IMR-90 (cell line): ENCODE results near the gene NKAP. TPM values are rescaled to one million over a fixed set of nuclear protein-coding genes. Genes with fewer than 3 reads are reported as not detected.

Experiments
- ATAC-seq: fragments of 200-7000 bp; cut with Tn5 transposase; 2 replicates; pipeline ENCODE4 v1.9.1; 2020; ENCODE audit warnings: low read depth, mild to moderate bottlenecking, moderate library complexity
- BruUV-seq: library from RNA; stranded (reverse); fragments of 400-500 nt; replicated peaks from 2 replicates; lab custom pipeline; 2021; lab: Mats Ljungman, UMichigan
- CTCF ChIA-PET: fragments of 300-600 bp; formaldehyde crosslinking; extraction: SDS; loops from one replicate; lab custom pipeline; 2021; ENCODE audit warnings: antibody characterized with exemption; lab: Yijun Ruan, JAX
- POLR2A ChIA-PET: fragments of 300-600 bp; sonication (Branson Sonifier 250); formaldehyde crosslinking; loops from one replicate; lab custom pipeline; 2022; ENCODE audit warnings: antibody characterized with exemption; ENCODE audit not compliant: unreplicated experiment; lab: Charles Lee
- DNase-seq: peaks from one replicate; pipeline ENCODE4 v3.0.0; 2013
- H2AFZ ChIP-seq: replicated peaks from 2 replicates; pipeline ENCODE3; 2013; ENCODE audit warnings: low read length, mild to moderate bottlenecking; ENCODE audit not compliant: poor library complexity
- H2AK5ac ChIP-seq: 2 replicates; pipeline ENCODE4 v1.6.1; 2013; ENCODE audit warnings: low read depth, low read length, inconsistent platforms
- H2AK9ac ChIP-seq: replicated peaks from 2 replicates; pipeline ENCODE3; 2013; ENCODE audit warnings: mild to moderate bottlenecking, low read depth, low read length, moderate library complexity; ENCODE audit not compliant: poor library complexity
- H2BK120ac ChIP-seq: 2 replicates; pipeline ENCODE4 v1.6.1; 2013; ENCODE audit warnings: low read depth, low read length, inconsistent platforms
- H2BK15ac ChIP-seq: 3 replicates; pipeline ENCODE4 v1.6.1; 2013; ENCODE audit warnings: low read depth, low read length, inconsistent platforms
- H2BK20ac ChIP-seq: 2 replicates; pipeline ENCODE4 v1.6.1; 2013; ENCODE audit warnings: low read depth, mild to moderate bottlenecking, inconsistent platforms, low read length, moderate library complexity
- H2BK5ac ChIP-seq: 2 replicates; pipeline ENCODE4 v1.6.1; 2013; ENCODE audit warnings: mild to moderate bottlenecking, low read depth, low read length, inconsistent platforms; ENCODE audit not compliant: poor library complexity, severe bottlenecking
- H3K14ac ChIP-seq: replicated peaks from 2 replicates; pipeline ENCODE4 v1.6.1; 2013; ENCODE audit warnings: low read depth, low read length, inconsistent platforms
- H3K18ac ChIP-seq: 2 replicates; pipeline ENCODE4 v1.6.1; 2013; ENCODE audit warnings: low read depth, low read length, control low read depth
- H3K23ac ChIP-seq: 2 replicates; pipeline ENCODE4 v1.6.1; 2013; ENCODE audit warnings: low read depth, low read length, inconsistent platforms
- H3K27ac ChIP-seq: 2 replicates; pipeline ENCODE4 v1.5.1; 2013; ENCODE audit warnings: mild to moderate bottlenecking, control low read depth, low read length; ENCODE audit not compliant: insufficient read depth
- H3K27me3 ChIP-seq: 2 replicates; pipeline ENCODE4 v1.6.1; 2013; ENCODE audit warnings: low read length; ENCODE audit not compliant: control insufficient read depth, insufficient read depth
- H3K36me3 ChIP-seq: 2 replicates; pipeline ENCODE4 v1.6.1; 2013; ENCODE audit warnings: low read length, mixed read lengths; ENCODE audit not compliant: control insufficient read depth, insufficient read depth
- H3K4ac ChIP-seq: 2 replicates; pipeline ENCODE4 v1.6.1; 2013; ENCODE audit warnings: low read depth, low read length, inconsistent platforms
- H3K4me1 ChIP-seq: 2 replicates; pipeline ENCODE4 v1.6.1; 2013; ENCODE audit warnings: low read length, mixed read lengths; ENCODE audit not compliant: control insufficient read depth, insufficient read depth
- H3K4me2 ChIP-seq: 2 replicates; pipeline ENCODE4 v1.6.1; 2013; ENCODE audit warnings: low read depth, mild to moderate bottlenecking, control low read depth, low read length, moderate library complexity
- H3K4me3 ChIP-seq: 2 replicates; pipeline ENCODE4 v1.5.1; 2013; ENCODE audit warnings: low read depth, mild to moderate bottlenecking, control low read depth, low read length, moderate library complexity; ENCODE audit not compliant: insufficient read depth
- H3K56ac ChIP-seq: 2 replicates; pipeline ENCODE4 v1.6.1; 2013; ENCODE audit warnings: low read length, inconsistent platforms; ENCODE audit not compliant: insufficient read depth; ENCODE audit errors: extremely low read depth
- H3K79me1 ChIP-seq, 2 experiments: 2 replicates each; pipeline ENCODE4 v1.6.1; 2013; ENCODE audit warnings: low read length in 2 of 2, inconsistent platforms in 1 of 2, low read depth in 1 of 2
- H3K9ac ChIP-seq: 2 replicates; pipeline ENCODE4 v1.6.1; 2013; ENCODE audit warnings: low read depth, low read length, control low read depth
- H3K9me1 ChIP-seq: 2 replicates; pipeline ENCODE4 v1.6.1; 2013; ENCODE audit warnings: low read length, inconsistent platforms; ENCODE audit not compliant: insufficient read depth
- H3K9me3 ChIP-seq: 2 replicates; pipeline ENCODE4 v1.6.1; 2013; ENCODE audit warnings: low read length; ENCODE audit not compliant: control insufficient read depth, insufficient read depth
- H4K20me1 ChIP-seq: 2 replicates; pipeline ENCODE4 v1.6.1; 2013; ENCODE audit warnings: low read length, inconsistent platforms; ENCODE audit not compliant: insufficient read depth
- H4K5ac ChIP-seq: 2 replicates; pipeline ENCODE4 v1.6.1; 2013; ENCODE audit warnings: mild to moderate bottlenecking, low read depth, low read length, control low read depth
- H4K8ac ChIP-seq, 2 experiments: 2 replicates each; pipeline ENCODE4 v1.6.1; 2013; ENCODE audit warnings: low read depth in 2 of 2, low read length in 2 of 2, control low read depth in 1 of 2, inconsistent platforms in 1 of 2
- H4K91ac ChIP-seq: 2 replicates; pipeline ENCODE4 v1.6.1; 2013; ENCODE audit warnings: low read depth, low read length, inconsistent platforms; ENCODE audit not compliant: insufficient read depth
- CEBPB ChIP-seq: IDR thresholded peaks from 2 replicates; pipeline ENCODE4 v1.6.1; 2012; ENCODE audit warnings: low read depth, low read length, improper control_type of control experiment
- CHD1 ChIP-seq: IDR thresholded peaks from 2 replicates; pipeline ENCODE4 v1.6.1; 2012; ENCODE audit warnings: low read depth, low read length, improper control_type of control experiment
- MAZ ChIP-seq: IDR thresholded peaks from 2 replicates; pipeline ENCODE4 v1.6.1; 2012; ENCODE audit warnings: low read depth, mild to moderate bottlenecking, low read length, improper control_type of control experiment, moderate library complexity, borderline replicate concordance
- POLR2A ChIP-seq: IDR thresholded peaks from 2 replicates; pipeline ENCODE4 v1.6.1; 2012; ENCODE audit warnings: mild to moderate bottlenecking, low read depth, low read length
- RCOR1 ChIP-seq: IDR thresholded peaks from 2 replicates; pipeline ENCODE4 v1.6.1; 2012; ENCODE audit warnings: mild to moderate bottlenecking, low read length, improper control_type of control experiment; ENCODE audit not compliant: insufficient replicate concordance
- RFX5 ChIP-seq: IDR thresholded peaks from 2 replicates; pipeline ENCODE4 v1.8.0; 2012; ENCODE audit warnings: low read depth, mild to moderate bottlenecking, low read length, moderate library complexity
- WGBS, 2 experiments: methylation state at CpG; one replicate each; pipeline versions ENCODE4 v1.1.5 to v1.1.7; 2013; ENCODE audit warnings: missing lambda C conversion rate in 2 of 2; ENCODE audit not compliant: insufficient read length in 1 of 2; ENCODE audit errors: extremely low coverage in 2 of 2; 5-methylcytosine and 5-hydroxymethylcytosine counted together
- dilution Hi-C: fragments of 300-500 bp; cut with HindIII; formaldehyde crosslinking; loops from one replicate; pipeline ENCODE4 v1.14.3; 2018; ENCODE audit warnings: low sequenced_read_pairs; ENCODE audit not compliant: unreplicated experiment
- in situ Hi-C: fragments of 300-500 bp; cut with MboI; formaldehyde crosslinking; loops from 3 replicates; pipeline ENCODE4 v1.14.3; 2019; ENCODE audit warnings: low sequenced_read_pairs, inconsistent platforms, mixed read lengths
- intact Hi-C: fragments of 100-400 bp; cut with micrococcal nuclease; formaldehyde crosslinking; loops from 2 replicates; pipeline ENCODE4 v1.10.0; 2022
- polyA plus RNA-seq, 3 experiments: library from polyadenylated mRNA; depleted of rRNA; stranded (reverse); fragments of >200 nt; gene quantifications; 2 replicates each; pipeline ENCODE4 v1.2.3, GENCODE V29; 2012; ENCODE audit warnings: low replicate concordance in 1 of 3
- total RNA-seq: library from RNA; depleted of rRNA; stranded (reverse); fragments of >200 nt; gene quantifications from 2 replicates; pipeline ENCODE4 v1.2.3, GENCODE V29; 2012

The NKAP gene
- total and polyA plus RNA-seq, 2 of the 4 experiments (the other 2 are of a cell fraction) = 1.3 to 2.7 TPM

GRCh38 chrX:119916310-119916709 is 27.2 kb downstream of the NKAP start:
- dilution Hi-C loops (no loop called here), in situ Hi-C loops (no loop called here), intact Hi-C loops (no loop called here)
- Histone ChIP-seq H2AFZ (no peak overlapping the region), H3K36me3 (no peaks in the 10 kb centered on the region), H4K8ac (no peak overlapping the region), H3K4ac (no peak overlapping the region), H4K20me1 (no peaks in the 10 kb centered on the region), H3K4me2 (no peak overlapping the region), H2BK120ac (no peak overlapping the region), H2AK9ac (no peak overlapping the region), H2BK20ac (no peak overlapping the region), H3K23ac (no peak overlapping the region), H3K18ac (no peak overlapping the region), H3K4me1 (no peaks in the 10 kb centered on the region), H3K56ac (no peak overlapping the region), H3K27ac (no peak overlapping the region), H4K5ac (no peak overlapping the region), H2BK5ac (no peak overlapping the region), H3K14ac (no peak overlapping the region), H4K91ac (no peak overlapping the region), H3K9me1 (no peaks in the 10 kb centered on the region), H2AK5ac (no peak overlapping the region), H3K4me3 (no peak overlapping the region), H3K79me1 (no peaks in the 10 kb centered on the region), H3K9ac (no peak overlapping the region), H3K9me3 (no peaks in the 10 kb centered on the region), H3K27me3 (no peaks in the 10 kb centered on the region), H2BK15ac (no peak overlapping the region)
- WGBS, 2 experiments = 39% methylated on average over 3 of the region's 5 CpGs; no CpG with 5 or more reads in 1 of the 2 experiments
- POLR2A ChIA-PET = no interaction called here
- DNase-seq (no peak), ATAC-seq (no peak)
- BruUV-seq = no TSS peak
- CTCF ChIA-PET = no interaction called here
- TF ChIP-seq MAZ (no peak), RFX5 (no peak), POLR2A (no peak), CEBPB (no peak), RCOR1 (no peak), CHD1 (no peak)
